DND-41 (cell line): Measurements from ENCODE around the gene COA8.

Experiments
- EZH2 ChIP-seq: IDR thresholded peaks from 3 replicates; pipeline ENCODE4 v1.6.1; 2012; ENCODE audit warnings: borderline replicate concordance, low read depth, mild to moderate bottlenecking, moderate library complexity, low read length, inconsistent platforms; ENCODE audit not compliant: severe bottlenecking
- TF ChIP-seq, protein P1 (sequence below): IDR thresholded peaks from 2 replicates; pipeline ENCODE4 v1.5.1; 2012; ENCODE audit warnings: borderline replicate concordance, low read length, moderate library complexity, mild to moderate bottlenecking; ENCODE audit not compliant: poor library complexity, severe bottlenecking; ENCODE audit errors: extremely low read depth

DNA sequence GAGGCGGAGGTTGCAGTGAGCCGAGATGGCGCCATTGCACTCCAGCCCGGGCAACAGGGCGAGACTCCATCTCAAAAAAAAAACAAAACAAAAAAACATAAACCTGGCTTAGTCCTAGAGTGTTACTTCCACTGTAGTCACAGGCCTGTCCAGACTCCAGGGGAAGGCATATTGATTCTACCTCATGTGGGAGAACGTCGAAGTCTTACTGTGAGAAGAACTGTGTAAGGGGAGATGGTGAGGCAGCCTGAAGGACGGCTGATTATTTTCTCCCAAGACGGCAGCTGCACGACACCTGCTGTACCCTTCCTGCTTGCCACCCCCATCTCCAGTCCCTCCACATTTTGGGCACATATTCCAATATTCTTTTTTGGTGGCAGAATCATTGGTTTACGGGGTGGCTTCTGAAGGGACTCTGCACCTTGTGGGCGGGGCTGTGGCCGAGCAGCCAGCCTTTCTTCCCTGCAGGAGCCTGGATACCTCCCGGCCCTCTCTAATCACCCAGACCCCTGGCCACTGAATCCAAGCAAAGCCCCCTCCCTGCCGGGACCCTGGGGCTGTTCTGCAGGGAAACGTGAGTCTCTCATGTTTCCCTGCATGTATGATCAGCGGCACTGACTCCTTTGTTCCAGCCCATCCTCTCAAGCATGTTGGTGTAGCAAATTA, 54.0 kb downstream of the COA8 start:
- TF ChIP-seq, protein P1, sequence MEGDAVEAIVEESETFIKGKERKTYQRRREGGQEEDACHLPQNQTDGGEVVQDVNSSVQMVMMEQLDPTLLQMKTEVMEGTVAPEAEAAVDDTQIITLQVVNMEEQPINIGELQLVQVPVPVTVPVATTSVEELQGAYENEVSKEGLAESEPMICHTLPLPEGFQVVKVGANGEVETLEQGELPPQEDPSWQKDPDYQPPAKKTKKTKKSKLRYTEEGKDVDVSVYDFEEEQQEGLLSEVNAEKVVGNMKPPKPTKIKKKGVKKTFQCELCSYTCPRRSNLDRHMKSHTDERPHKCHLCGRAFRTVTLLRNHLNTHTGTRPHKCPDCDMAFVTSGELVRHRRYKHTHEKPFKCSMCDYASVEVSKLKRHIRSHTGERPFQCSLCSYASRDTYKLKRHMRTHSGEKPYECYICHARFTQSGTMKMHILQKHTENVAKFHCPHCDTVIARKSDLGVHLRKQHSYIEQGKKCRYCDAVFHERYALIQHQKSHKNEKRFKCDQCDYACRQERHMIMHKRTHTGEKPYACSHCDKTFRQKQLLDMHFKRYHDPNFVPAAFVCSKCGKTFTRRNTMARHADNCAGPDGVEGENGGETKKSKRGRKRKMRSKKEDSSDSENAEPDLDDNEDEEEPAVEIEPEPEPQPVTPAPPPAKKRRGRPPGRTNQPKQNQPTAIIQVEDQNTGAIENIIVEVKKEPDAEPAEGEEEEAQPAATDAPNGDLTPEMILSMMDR, result no peak
- TF ChIP-seq EZH2, result no peak
